Measurements from ENCODE around the gene PTCH1. TPM values are rescaled to one million over a fixed set of nuclear protein-coding genes. Genes with fewer than 3 reads are reported as not detected.

Gene PTCH1
- total and polyA plus RNA-seq, 11 donors = 2.2 to 15.2 (median 5.4) TPM

DNA sequence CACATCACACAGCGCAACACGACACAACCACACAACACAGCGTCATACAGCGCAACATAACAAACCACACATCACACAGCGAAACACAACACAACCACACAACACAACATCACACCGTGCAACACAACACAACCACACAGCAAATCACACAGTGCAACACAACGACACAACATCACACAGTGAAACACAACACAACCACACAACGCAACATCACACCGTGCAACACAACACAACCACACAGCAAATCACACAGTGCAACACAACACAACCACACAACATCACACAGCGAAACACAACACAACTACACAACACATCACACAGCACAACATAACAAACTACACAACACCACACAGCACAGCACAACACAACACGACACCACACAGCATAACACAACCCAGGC lies 40.4 kb upstream of the PTCH1 start:
- Histone ChIP-seq H3K4me3 (no peak overlapping the region), H3K27ac (no peak overlapping the region), H3K9me3 (no peaks in the 10 kb centered on the region), H3K27me3 (peaks cover 0 to 39% (median 8%) of the 10 kb centered on the region in 9 donors), H3K4me1 (peaks cover 0 to 10% (median 0%) of the 10 kb centered on the region in 12 donors), H3K36me3 (no peaks in the 10 kb centered on the region)
- no peak for TF ChIP-seq POLR2A (IDR thresholded peaks at IDR 0.05)
- TF ChIP-seq, protein P1, sequence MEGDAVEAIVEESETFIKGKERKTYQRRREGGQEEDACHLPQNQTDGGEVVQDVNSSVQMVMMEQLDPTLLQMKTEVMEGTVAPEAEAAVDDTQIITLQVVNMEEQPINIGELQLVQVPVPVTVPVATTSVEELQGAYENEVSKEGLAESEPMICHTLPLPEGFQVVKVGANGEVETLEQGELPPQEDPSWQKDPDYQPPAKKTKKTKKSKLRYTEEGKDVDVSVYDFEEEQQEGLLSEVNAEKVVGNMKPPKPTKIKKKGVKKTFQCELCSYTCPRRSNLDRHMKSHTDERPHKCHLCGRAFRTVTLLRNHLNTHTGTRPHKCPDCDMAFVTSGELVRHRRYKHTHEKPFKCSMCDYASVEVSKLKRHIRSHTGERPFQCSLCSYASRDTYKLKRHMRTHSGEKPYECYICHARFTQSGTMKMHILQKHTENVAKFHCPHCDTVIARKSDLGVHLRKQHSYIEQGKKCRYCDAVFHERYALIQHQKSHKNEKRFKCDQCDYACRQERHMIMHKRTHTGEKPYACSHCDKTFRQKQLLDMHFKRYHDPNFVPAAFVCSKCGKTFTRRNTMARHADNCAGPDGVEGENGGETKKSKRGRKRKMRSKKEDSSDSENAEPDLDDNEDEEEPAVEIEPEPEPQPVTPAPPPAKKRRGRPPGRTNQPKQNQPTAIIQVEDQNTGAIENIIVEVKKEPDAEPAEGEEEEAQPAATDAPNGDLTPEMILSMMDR (IDR thresholded peaks at IDR 0.05) = no peak
- DNase-seq (no peak), ATAC-seq (no peak)
- 91 to 96% (median 94%) methylated on average over 11 of the region's 11 CpGs for WGBS, 4 donors
- intact Hi-C loops (cut with DNase I) = no loop called here

DNA sequence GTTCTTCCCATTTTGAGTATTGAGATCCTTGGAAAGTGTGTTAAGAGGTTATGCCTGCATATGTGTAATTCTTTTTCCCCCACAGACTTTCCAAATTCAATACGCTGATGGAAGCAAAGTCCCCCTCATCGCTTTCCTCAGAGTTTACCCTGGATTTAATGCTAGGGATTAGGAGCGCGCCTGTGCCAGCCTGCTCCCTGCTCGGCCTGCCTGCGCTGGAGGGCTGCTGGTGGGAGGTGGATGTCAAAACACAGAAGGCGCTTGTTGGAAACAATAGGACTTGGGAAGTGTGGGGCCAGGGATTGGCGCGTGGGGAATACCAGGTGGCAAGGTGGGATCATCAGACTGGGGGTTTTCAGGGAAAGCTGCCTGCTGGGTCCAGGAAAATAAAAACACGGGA lies 39.8 kb upstream of the PTCH1 start:
- Histone ChIP-seq H3K9me3 (no peaks in the 10 kb centered on the region), H3K27ac (no peak overlapping the region), H3K27me3 (peaks cover 0 to 39% (median 8%) of the 10 kb centered on the region in 9 donors), H3K36me3 (no peaks in the 10 kb centered on the region), H3K4me3 (no peak overlapping the region), H3K4me1 (peaks cover 0 to 10% (median 0%) of the 10 kb centered on the region in 12 donors)
- 67 to 77% (median 74%) methylated on average over 10 of the region's 10 CpGs for WGBS, 4 donors
- ATAC-seq (no peak), DNase-seq (no peak)
- no peak for TF ChIP-seq POLR2A (IDR thresholded peaks at IDR 0.05)
- TF ChIP-seq, protein P1 (IDR thresholded peaks at IDR 0.05) = no peak
- intact Hi-C loops (cut with DNase I) = no loop called here

DNA sequence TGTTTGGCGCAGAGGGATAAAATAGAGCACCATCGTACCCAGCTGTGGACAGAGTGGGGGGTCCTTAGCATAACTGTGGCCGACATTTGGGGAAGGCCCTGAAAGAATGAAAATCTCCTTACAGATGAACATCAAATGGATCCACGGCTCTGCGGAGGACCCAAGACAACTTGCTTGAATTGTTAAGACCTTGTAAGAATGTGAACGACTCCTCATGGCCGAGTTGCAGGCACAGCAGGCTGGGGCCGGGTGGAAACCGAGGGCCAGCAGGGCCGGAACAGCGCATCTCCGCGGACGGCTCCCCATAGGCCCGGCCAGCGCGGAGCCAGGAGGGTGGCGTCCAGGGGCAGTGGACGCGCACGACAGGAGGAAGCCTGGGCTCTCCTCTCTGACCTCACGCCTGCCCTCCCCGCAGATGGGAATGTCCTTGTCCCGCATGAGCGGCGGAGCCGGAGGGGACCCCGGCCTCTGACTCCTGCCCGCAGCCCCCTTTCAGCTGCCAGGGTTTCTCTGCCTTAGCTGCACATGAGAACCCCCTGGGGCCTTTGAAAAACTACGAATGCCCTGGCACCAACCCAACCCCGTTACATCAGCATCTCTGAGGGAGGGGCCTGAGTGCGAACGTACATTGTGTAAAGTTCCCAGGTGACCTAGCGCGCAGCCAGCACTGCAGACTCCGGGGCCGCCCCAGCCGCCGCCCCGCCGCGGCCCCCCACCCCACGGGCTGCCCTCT lies 36.2 kb upstream of the PTCH1 start:
- WGBS, 4 donors = 14 to 52% (median 15%) methylated on average over 10 to 43 of the region's 43 CpGs
- intact Hi-C loops (cut with DNase I) = no loop called here
- Histone ChIP-seq H3K27ac (no peak overlapping the region), H3K4me1 (peaks cover 0 to 10% (median 0%) of the 10 kb centered on the region in 12 donors), H3K9me3 (no peaks in the 10 kb centered on the region), H3K27me3 (peaks cover 0 to 43% (median 8%) of the 10 kb centered on the region in 9 donors), H3K4me3 (peak overlapping the region in 11 of 12 donors; percentile 15 to 52 (median 41)), H3K36me3 (no peaks in the 10 kb centered on the region)
- ATAC-seq = peak; percentile 47 to 78 (median 75)
- TF ChIP-seq, protein P1 (IDR thresholded peaks at IDR 0.05) = no peak
- no peak for TF ChIP-seq POLR2A (IDR thresholded peaks at IDR 0.05)
- DNase-seq = peak in 4 of 5 donors; percentile 36 to 63 (median 54)

GRCh38 chr9:95552255-95552654 lies 35.5 kb upstream of the PTCH1 start:
- Histone ChIP-seq H3K27ac (no peak overlapping the region), H3K36me3 (no peaks in the 10 kb centered on the region), H3K4me1 (peaks cover 0 to 10% (median 0%) of the 10 kb centered on the region in 12 donors), H3K9me3 (no peaks in the 10 kb centered on the region), H3K4me3 (no peak overlapping the region), H3K27me3 (peaks cover 0 to 43% (median 8%) of the 10 kb centered on the region in 9 donors)
- DNase-seq = no peak
- WGBS, 4 donors = 85 to 90% (median 88%) methylated on average over 6 of the region's 6 CpGs
- intact Hi-C loops (cut with DNase I) = no loop called here
- no peak for TF ChIP-seq POLR2A (IDR thresholded peaks at IDR 0.05)
- TF ChIP-seq, protein P1 (IDR thresholded peaks at IDR 0.05) = no peak
- no peak for ATAC-seq
